ENCODE results near the gene LCMT1. TPM values are rescaled to one million over a fixed set of nuclear protein-coding genes. Genes with fewer than 3 reads are reported as not detected.

LCMT1 gene
- total and polyA plus RNA-seq, 2 donors (not counting 1 experiment from before 2014, with no cell fraction given) = 20.2 to 42.0 TPM

DNA sequence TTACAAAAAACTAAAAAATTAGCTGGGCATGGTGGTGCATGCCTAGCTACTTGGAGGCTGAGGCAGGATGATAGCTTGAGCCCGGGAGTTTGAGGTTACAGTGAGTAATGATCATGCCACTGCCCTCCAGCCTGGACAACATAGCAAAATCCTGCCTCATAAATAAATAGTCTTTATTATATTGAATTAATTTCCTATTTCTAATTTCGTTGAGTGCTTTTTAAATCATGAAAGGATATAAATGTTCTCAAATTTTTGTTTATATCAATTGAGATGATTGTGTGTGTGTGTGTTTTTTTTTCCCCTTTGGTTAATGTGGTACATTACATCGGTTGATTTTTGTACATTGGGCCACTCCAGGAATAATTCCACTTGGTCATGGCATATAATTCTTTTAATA is 73.2 kb downstream of the LCMT1 start:
- Histone ChIP-seq H3K4me2 (replicated peaks; ENCODE audit: low read depth, low read length, poor library complexity, severe bottlenecking) (no peak overlapping the region), H4K20me1 (ENCODE audit: control insufficient read depth, insufficient read depth, low read length, poor library complexity, severe bottlenecking) (no peaks in the 10 kb centered on the region), H3K4me3 (ENCODE audit: control extremely low read depth in 1 of 5, extremely low read depth in 1 of 5, insufficient read depth in 1 of 5, low read depth in 2 of 5, low read length in 4 of 5) (no peak overlapping the region), H3K79me2 (ENCODE audit: control insufficient read depth, insufficient read depth, low read length) (no peaks in the 10 kb centered on the region), H3K27me3 (replicated peaks in 1 of 4; ENCODE audit: control extremely low read depth in 1 of 4, control insufficient read depth in 3 of 4, insufficient read depth in 4 of 4, low read length in 3 of 4) (no peaks in the 10 kb centered on the region), H3K9me3 (ENCODE audit: control extremely low read depth in 1 of 3, control insufficient read depth in 2 of 3, insufficient read depth in 1 of 3, low read length in 2 of 3) (no peaks in the 10 kb centered on the region), H2AFZ (ENCODE audit: insufficient read depth, low read depth, low read length, poor library complexity, severe bottlenecking) (no peak overlapping the region), H3K4me1 (ENCODE audit: control insufficient read depth in 2 of 2, insufficient read depth in 2 of 2, low read length in 2 of 2) (no peaks in the 10 kb centered on the region), H3K9ac (ENCODE audit: low read length) (no peak overlapping the region), H3K36me3 (replicated peaks in 1 of 2; ENCODE audit: control extremely low read depth in 1 of 2, control insufficient read depth in 1 of 2, extremely low read depth in 1 of 2, insufficient read depth in 2 of 2, low read length in 1 of 2) (no peaks in the 10 kb centered on the region), H3K27ac (ENCODE audit: low read length in 2 of 2) (no peak overlapping the region)
- H3K9me3 Mint-ChIP-seq (ENCODE audit: insufficient read depth) = no peaks in the 10 kb centered on the region
- POLR2A ChIA-PET = no interaction called here
- no peaks in the 10 kb centered on the region for H3K4me1 Mint-ChIP-seq
- CTCF ChIA-PET = no interaction called here
- DNase-seq (no peak), ATAC-seq (ENCODE audit: low read depth) (no peak)
- WGBS (ENCODE audit: insufficient coverage) = no CpG with 5 or more reads among the region's 3 CpGs
- intact Hi-C loops (cut with micrococcal nuclease) = no loop called here
- TF ChIP-seq, protein P1, sequence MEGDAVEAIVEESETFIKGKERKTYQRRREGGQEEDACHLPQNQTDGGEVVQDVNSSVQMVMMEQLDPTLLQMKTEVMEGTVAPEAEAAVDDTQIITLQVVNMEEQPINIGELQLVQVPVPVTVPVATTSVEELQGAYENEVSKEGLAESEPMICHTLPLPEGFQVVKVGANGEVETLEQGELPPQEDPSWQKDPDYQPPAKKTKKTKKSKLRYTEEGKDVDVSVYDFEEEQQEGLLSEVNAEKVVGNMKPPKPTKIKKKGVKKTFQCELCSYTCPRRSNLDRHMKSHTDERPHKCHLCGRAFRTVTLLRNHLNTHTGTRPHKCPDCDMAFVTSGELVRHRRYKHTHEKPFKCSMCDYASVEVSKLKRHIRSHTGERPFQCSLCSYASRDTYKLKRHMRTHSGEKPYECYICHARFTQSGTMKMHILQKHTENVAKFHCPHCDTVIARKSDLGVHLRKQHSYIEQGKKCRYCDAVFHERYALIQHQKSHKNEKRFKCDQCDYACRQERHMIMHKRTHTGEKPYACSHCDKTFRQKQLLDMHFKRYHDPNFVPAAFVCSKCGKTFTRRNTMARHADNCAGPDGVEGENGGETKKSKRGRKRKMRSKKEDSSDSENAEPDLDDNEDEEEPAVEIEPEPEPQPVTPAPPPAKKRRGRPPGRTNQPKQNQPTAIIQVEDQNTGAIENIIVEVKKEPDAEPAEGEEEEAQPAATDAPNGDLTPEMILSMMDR (IDR thresholded peaks at IDR 0.05) = no peak
- no peak for TF ChIP-seq EZH2 (IDR thresholded peaks at IDR 0.05; ENCODE audit: borderline replicate concordance, insufficient read depth, low read depth, low read length, poor library complexity, severe bottlenecking)
- no peak overlapping the region for H3K4me3 Mint-ChIP-seq
- H3K27me3 Mint-ChIP-seq = no peaks in the 10 kb centered on the region
- H3K27ac Mint-ChIP-seq = no peak overlapping the region

GRCh38 chr16:25187491-25187795 is 75.9 kb downstream of the LCMT1 start:
- CTCF ChIA-PET = interaction anchor here (0.6 kb wide), 1 partner anchor 21 kb away, joined by 4 read pairs; no protein-coding TSS in a partner anchor
- Histone ChIP-seq H3K27ac (ENCODE audit: low read length in 2 of 2) (no peak overlapping the region), H3K4me3 (ENCODE audit: control extremely low read depth in 1 of 5, extremely low read depth in 1 of 5, insufficient read depth in 1 of 5, low read depth in 2 of 5, low read length in 4 of 5) (no peak overlapping the region), H3K79me2 (ENCODE audit: control insufficient read depth, insufficient read depth, low read length) (no peaks in the 10 kb centered on the region), H3K4me2 (replicated peaks; ENCODE audit: low read depth, low read length, poor library complexity, severe bottlenecking) (no peak overlapping the region), H2AFZ (ENCODE audit: insufficient read depth, low read depth, low read length, poor library complexity, severe bottlenecking) (no peak overlapping the region), H3K9me3 (ENCODE audit: control extremely low read depth in 1 of 3, control insufficient read depth in 2 of 3, insufficient read depth in 1 of 3, low read length in 2 of 3) (no peaks in the 10 kb centered on the region), H3K4me1 (ENCODE audit: control insufficient read depth in 2 of 2, insufficient read depth in 2 of 2, low read length in 2 of 2) (no peaks in the 10 kb centered on the region), H3K36me3 (replicated peaks in 1 of 2; ENCODE audit: control extremely low read depth in 1 of 2, control insufficient read depth in 1 of 2, extremely low read depth in 1 of 2, insufficient read depth in 2 of 2, low read length in 1 of 2) (no peaks in the 10 kb centered on the region), H4K20me1 (ENCODE audit: control insufficient read depth, insufficient read depth, low read length, poor library complexity, severe bottlenecking) (no peaks in the 10 kb centered on the region), H3K27me3 (replicated peaks in 1 of 4; ENCODE audit: control extremely low read depth in 1 of 4, control insufficient read depth in 3 of 4, insufficient read depth in 4 of 4, low read length in 3 of 4) (no peaks in the 10 kb centered on the region), H3K9ac (ENCODE audit: low read length) (no peak overlapping the region)
- Mint-ChIP-seq H3K9me3 (ENCODE audit: insufficient read depth) (no peaks in the 10 kb centered on the region), H3K4me3 (no peak overlapping the region), H3K4me1 (no peaks in the 10 kb centered on the region), H3K27me3 (no peaks in the 10 kb centered on the region), H3K27ac (no peak overlapping the region)
- TF ChIP-seq, protein P1 (IDR thresholded peaks at IDR 0.05) = no peak
- TF ChIP-seq EZH2 (IDR thresholded peaks at IDR 0.05; ENCODE audit: borderline replicate concordance, insufficient read depth, low read depth, low read length, poor library complexity, severe bottlenecking) = no peak
- ATAC-seq (ENCODE audit: low read depth) (no peak), DNase-seq (no peak)
- POLR2A ChIA-PET = no interaction called here
- WGBS (ENCODE audit: insufficient coverage) = 100% methylated on average over 3 of the region's 3 CpGs
- intact Hi-C loops (cut with micrococcal nuclease) = no loop called here
